HCT116 (cell line): Measurements from ENCODE around the gene STAP2. TPM values are rescaled to one million over a fixed set of nuclear protein-coding genes. Genes with fewer than 3 reads are reported as not detected.

Experiments used
- ATAC-seq: fragments of 200-7000 bp; cut with Tn5 transposase; 2 replicates; pipeline ENCODE4 v1.9.1; 2020; ENCODE audit warnings: mild to moderate bottlenecking, moderate library complexity
- BruUV-seq: library from RNA; stranded (reverse); fragments of 400-500 nt; replicated peaks from 2 replicates; lab custom pipeline; 2021; lab: Mats Ljungman, UMichigan
- CTCF ChIA-PET: fragments of 300-600 bp; sonication (Branson Sonifier 250); formaldehyde crosslinking; loops from one replicate; lab custom pipeline; 2021; ENCODE audit warnings: antibody characterized with exemption; lab: Charles Lee
- POLR2A ChIA-PET: fragments of 300-600, 350-600 bp; sonication (Branson Sonifier 250); formaldehyde crosslinking; loops from one replicate; lab custom pipeline; 2021; ENCODE audit warnings: antibody characterized with exemption; lab: Charles Lee
- RAD21 ChIA-PET, 2 experiments: fragments of 300-600 bp; sonication (Branson Sonifier 250); formaldehyde crosslinking; loops; one replicate each; lab custom pipeline; 2023; ENCODE audit warnings: low total read pairs in 2 of 2; ENCODE audit not compliant: uncharacterized antibody in 2 of 2, unreplicated experiment in 2 of 2, low non-redundant PET in 1 of 2; lab: Charles Lee
- DNase-seq: peaks from one replicate; pipeline ENCODE4 v3.0.0-alpha.2; 2010; ENCODE audit warnings: low read depth, low spot score
- H2AFZ ChIP-seq: fragments of 200-600 bp; shearing (Covaris generic), sonication (generic); 2 replicates; pipeline ENCODE4 v1.6.1; 2017; ENCODE audit warnings: low read depth, mixed run types, mixed read lengths, antibody characterized with exemption, low read length; ENCODE audit not compliant: poor library complexity, severe bottlenecking
- H3K27ac ChIP-seq: 2 replicates; pipeline ENCODE4 v1.5.1; 2012; ENCODE audit warnings: low read depth, low read length
- H3K27me3 ChIP-seq: fragments of 200-600 bp; sonication (generic); 2 replicates; pipeline ENCODE4 v1.6.1; 2016; ENCODE audit warnings: mixed run types, low read length, mixed read lengths; ENCODE audit not compliant: insufficient read depth
- H3K36me3 ChIP-seq, 2 experiments: fragments of 200-500 bp in 1 of 2; fragments of 200-600 bp in 1 of 2; sonication (Bioruptor generic) in 1 of 2; sonication (generic) in 1 of 2; 2 replicates each; pipeline versions ENCODE4 v1.5.1 to v1.6.1; 2014 to 2016; ENCODE audit warnings: low read length in 2 of 2, inconsistent platforms in 1 of 2, mixed read lengths in 1 of 2, mixed run types in 1 of 2; ENCODE audit not compliant: insufficient read depth in 2 of 2, control insufficient read depth in 1 of 2
- H3K4me1 ChIP-seq, 2 experiments: fragments of 200-600 bp in 1 of 2; sonication (generic) in 1 of 2; 2 replicates each; pipeline versions ENCODE4 v1.5.1 to v1.6.1; 2012 to 2017; ENCODE audit warnings: low read length in 2 of 2, inconsistent platforms in 1 of 2, mild to moderate bottlenecking in 1 of 2, mixed read lengths in 1 of 2, mixed run types in 1 of 2, moderate library complexity in 1 of 2; ENCODE audit not compliant: insufficient read depth in 2 of 2, control insufficient read depth in 1 of 2
- H3K4me2 ChIP-seq: fragments of 200-600 bp; sonication (generic); 2 replicates; pipeline ENCODE4 v1.6.1; 2017; ENCODE audit warnings: mixed run types, low read length, mixed read lengths
- H3K4me3 ChIP-seq, 2 experiments: fragments of 200-600 bp in 1 of 2; sonication (generic) in 1 of 2; replicated peaks in 1 of 2; 2 replicates each; pipeline ENCODE4 v1.5.1; 2011 to 2016; ENCODE audit warnings: low read length in 2 of 2, control low read depth in 1 of 2, low read depth in 1 of 2, mild to moderate bottlenecking in 1 of 2, mixed read lengths in 1 of 2, mixed run types in 1 of 2
- H3K79me2 ChIP-seq: fragments of 200-600 bp; sonication (generic); 2 replicates; pipeline ENCODE4 v1.6.1; 2017; ENCODE audit warnings: mild to moderate bottlenecking, mixed run types, low read length, moderate library complexity, mixed read lengths; ENCODE audit not compliant: insufficient read depth
- H3K9ac ChIP-seq: fragments of 200-600 bp; sonication (generic); 2 replicates; pipeline ENCODE4 v1.6.1; 2016; ENCODE audit warnings: low read length, mixed read lengths
- H3K9me2 ChIP-seq: fragments of 200-600 bp; sonication (generic), shearing (Covaris generic); 2 replicates; pipeline ENCODE4 v1.6.1; 2017; ENCODE audit warnings: mixed run types, mild to moderate bottlenecking, moderate library complexity; ENCODE audit not compliant: insufficient read depth
- H3K9me3 ChIP-seq, 2 experiments: fragments of 200-500 bp in 1 of 2; fragments of 200-600 bp in 1 of 2; sonication (Bioruptor generic) in 1 of 2; sonication (generic) in 1 of 2; 2 replicates each; pipeline ENCODE4 v1.6.1; 2014 to 2017; ENCODE audit warnings: low read length in 2 of 2, mixed read lengths in 2 of 2, inconsistent platforms in 1 of 2, low read depth in 1 of 2, mild to moderate bottlenecking in 1 of 2, mixed run types in 1 of 2, moderate library complexity in 1 of 2; ENCODE audit not compliant: control insufficient read depth in 1 of 2, insufficient read depth in 1 of 2
- H4K20me1 ChIP-seq: fragments of 200-600 bp; sonication (generic), shearing (Covaris generic); 2 replicates; pipeline ENCODE4 v1.6.1; 2017; ENCODE audit warnings: mixed run types, mild to moderate bottlenecking, moderate library complexity; ENCODE audit not compliant: insufficient read depth
- CBX3 ChIP-seq: IDR thresholded peaks from 2 replicates; pipeline ENCODE4 v1.6.1; 2012; ENCODE audit warnings: low read depth
- CTCF ChIP-seq, 3 experiments: fragments of 200-600 bp in 1 of 3; sonication (generic) in 1 of 3; IDR thresholded peaks in 2 of 3; conservative IDR thresholded peaks in 1 of 3; 2 replicates each; pipeline ENCODE4 v1.5.1; 2012 to 2017; ENCODE audit warnings: low read depth in 2 of 3, low read length in 2 of 3, antibody characterized with exemption in 1 of 3, borderline replicate concordance in 1 of 3, control low read depth in 1 of 3, mild to moderate bottlenecking in 1 of 3, mixed read lengths in 1 of 3, mixed run types in 1 of 3, moderate library complexity in 1 of 3; ENCODE audit not compliant: insufficient read depth in 1 of 3
- EGR1 ChIP-seq: IDR thresholded peaks from 2 replicates; pipeline ENCODE4 v1.6.1; 2012; ENCODE audit warnings: low read depth
- EZH2 ChIP-seq: fragments of 200-600 bp; sonication (generic); IDR thresholded peaks from 2 replicates; pipeline ENCODE4 v1.6.1; 2017; ENCODE audit warnings: antibody characterized with exemption, mixed run types
- EZH2phosphoT487 ChIP-seq: fragments of 200-600 bp; IDR thresholded peaks from 2 replicates; pipeline ENCODE4 v1.6.1; 2018; ENCODE audit warnings: antibody characterized with exemption, borderline replicate concordance
- FOSL1 ChIP-seq: IDR thresholded peaks from 2 replicates; pipeline ENCODE4 v1.6.1; 2012; ENCODE audit warnings: low read depth
- JUND ChIP-seq: IDR thresholded peaks from 2 replicates; pipeline ENCODE4 v1.6.1; 2012
- MAX ChIP-seq: IDR thresholded peaks from 2 replicates; pipeline ENCODE4 v1.6.1; 2012
- POLR2AphosphoS5 ChIP-seq: IDR thresholded peaks from 2 replicates; pipeline ENCODE4 v1.6.1; 2011; ENCODE audit warnings: mild to moderate bottlenecking, low read depth, low read length, moderate library complexity
- SIN3A ChIP-seq: IDR thresholded peaks from 2 replicates; pipeline ENCODE4 v1.6.1; 2012; ENCODE audit warnings: low read depth
- SP1 ChIP-seq: IDR thresholded peaks from 2 replicates; pipeline ENCODE4 v1.6.1; 2012; ENCODE audit warnings: low read depth
- TCF7L2 ChIP-seq: IDR thresholded peaks from 2 replicates; pipeline ENCODE4 v1.7.0; 2011; ENCODE audit warnings: borderline replicate concordance, inconsistent platforms; ENCODE audit not compliant: insufficient read depth, insufficient read length; ENCODE audit errors: extremely low read depth
- YY1 ChIP-seq: IDR thresholded peaks from 2 replicates; pipeline ENCODE4 v1.6.1; 2011; ENCODE audit warnings: low read length, low read depth, moderate library complexity, mild to moderate bottlenecking; ENCODE audit not compliant: insufficient replicate concordance; ENCODE audit errors: extremely low read depth
- ZFX ChIP-seq: fragments of 450-650 bp; IDR thresholded peaks from 2 replicates; pipeline ENCODE4 v1.6.1; 2017
- intact Hi-C: fragments of 100-400 bp; cut with micrococcal nuclease; formaldehyde crosslinking; loops from 2 replicates; pipeline ENCODE4 v1.10.0; 2022
- total RNA-seq: library from RNA; stranded (reverse); gene quantifications from one replicate; pipeline ENCODE4 v1.2.1, GENCODE V29; 2021; ENCODE audit not compliant: unreplicated experiment
- TF ChIP-seq, protein P1 (sequence below): IDR thresholded peaks from 2 replicates; pipeline ENCODE4 v1.6.1; 2012
- TF ChIP-seq, protein P2 (sequence below): IDR thresholded peaks from 2 replicates; pipeline ENCODE4 v1.6.1; 2012; ENCODE audit warnings: low read depth

STAP2 gene
- total RNA-seq, 1 experiment from 2014 or later, result 2.1 TPM

GRCh38 chr19:4323692-4324091, 14.9 kb downstream of the STAP2 start:
- Histone ChIP-seq H2AFZ (no peak overlapping the region), H3K27me3 (no peaks in the 10 kb centered on the region), H3K4me2 (no peak overlapping the region), H3K4me3 (no peak overlapping the region), H3K27ac (no peak overlapping the region), H4K20me1 (no peaks in the 10 kb centered on the region), H3K79me2 (no peaks in the 10 kb centered on the region; the same call in 1 of the 2 replicates), H3K9ac (no peak overlapping the region), H3K9me3 (no peaks in the 10 kb centered on the region)
- ATAC-seq (no peak), DNase-seq (no peak)
- intact Hi-C loops, result no loop called here
- RAD21 ChIA-PET, result no interaction called here
- POLR2A ChIA-PET, result no interaction called here
- TF ChIP-seq CBX3, result no peak
- TF ChIP-seq JUND, result no peak
- TF ChIP-seq CTCF (IDR thresholded peaks at IDR 0.05 in 2 of 3, conservative IDR thresholded peaks at IDR 0.05 in 1 of 3; ENCODE audit: borderline replicate concordance in 1 of 3, insufficient read depth in 1 of 3, low read depth in 2 of 3, low read length in 2 of 3), result no peak
- no peak for TF ChIP-seq EZH2phosphoT487
- TF ChIP-seq ZFX, result no peak
- no peak for TF ChIP-seq SIN3A
- TF ChIP-seq, protein P1, sequence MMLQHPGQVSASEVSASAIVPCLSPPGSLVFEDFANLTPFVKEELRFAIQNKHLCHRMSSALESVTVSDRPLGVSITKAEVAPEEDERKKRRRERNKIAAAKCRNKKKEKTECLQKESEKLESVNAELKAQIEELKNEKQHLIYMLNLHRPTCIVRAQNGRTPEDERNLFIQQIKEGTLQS, result no peak
- TF ChIP-seq EZH2, result no peak
- no peak for TF ChIP-seq SP1
- TF ChIP-seq FOSL1, result no peak
- TF ChIP-seq, protein P2, sequence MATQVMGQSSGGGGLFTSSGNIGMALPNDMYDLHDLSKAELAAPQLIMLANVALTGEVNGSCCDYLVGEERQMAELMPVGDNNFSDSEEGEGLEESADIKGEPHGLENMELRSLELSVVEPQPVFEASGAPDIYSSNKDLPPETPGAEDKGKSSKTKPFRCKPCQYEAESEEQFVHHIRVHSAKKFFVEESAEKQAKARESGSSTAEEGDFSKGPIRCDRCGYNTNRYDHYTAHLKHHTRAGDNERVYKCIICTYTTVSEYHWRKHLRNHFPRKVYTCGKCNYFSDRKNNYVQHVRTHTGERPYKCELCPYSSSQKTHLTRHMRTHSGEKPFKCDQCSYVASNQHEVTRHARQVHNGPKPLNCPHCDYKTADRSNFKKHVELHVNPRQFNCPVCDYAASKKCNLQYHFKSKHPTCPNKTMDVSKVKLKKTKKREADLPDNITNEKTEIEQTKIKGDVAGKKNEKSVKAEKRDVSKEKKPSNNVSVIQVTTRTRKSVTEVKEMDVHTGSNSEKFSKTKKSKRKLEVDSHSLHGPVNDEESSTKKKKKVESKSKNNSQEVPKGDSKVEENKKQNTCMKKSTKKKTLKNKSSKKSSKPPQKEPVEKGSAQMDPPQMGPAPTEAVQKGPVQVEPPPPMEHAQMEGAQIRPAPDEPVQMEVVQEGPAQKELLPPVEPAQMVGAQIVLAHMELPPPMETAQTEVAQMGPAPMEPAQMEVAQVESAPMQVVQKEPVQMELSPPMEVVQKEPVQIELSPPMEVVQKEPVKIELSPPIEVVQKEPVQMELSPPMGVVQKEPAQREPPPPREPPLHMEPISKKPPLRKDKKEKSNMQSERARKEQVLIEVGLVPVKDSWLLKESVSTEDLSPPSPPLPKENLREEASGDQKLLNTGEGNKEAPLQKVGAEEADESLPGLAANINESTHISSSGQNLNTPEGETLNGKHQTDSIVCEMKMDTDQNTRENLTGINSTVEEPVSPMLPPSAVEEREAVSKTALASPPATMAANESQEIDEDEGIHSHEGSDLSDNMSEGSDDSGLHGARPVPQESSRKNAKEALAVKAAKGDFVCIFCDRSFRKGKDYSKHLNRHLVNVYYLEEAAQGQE, result no peak
- TF ChIP-seq MAX, result no peak
- no peak for TF ChIP-seq YY1
- TF ChIP-seq EGR1, result no peak
- TF ChIP-seq POLR2AphosphoS5, result no peak
- TF ChIP-seq TCF7L2, result no peak
- TF ChIP-seq, all 23 proteins: peak for 0
- Histone ChIP-seq H3K9me2 (no peaks in the 10 kb centered on the region), H3K36me3 (no peaks in the 10 kb centered on the region), H3K4me1 (peaks cover 7 to 14% of the 10 kb centered on the region in 2 experiments)
- CTCF ChIA-PET, result interaction anchor here (0.6 kb wide), 1 partner anchor 8 kb away, joined by 4 read pairs; no protein-coding TSS in a partner anchor
- no TSS peak for BruUV-seq
